ENCODE data around the gene SRCIN1. TPM values are rescaled to one million over a fixed set of nuclear protein-coding genes. Genes with fewer than 3 reads are reported as not detected.
A peak's percentile ranks its signal among the peaks of the same experiment; 100 is the strongest.

SRCIN1 gene
- polyA plus RNA-seq, 4 donors = 0.45 to 9.6 (median 0.99) TPM

- DNase-seq (no peak), FAIRE-seq (no peak)
- Histone ChIP-seq H3K4me1 (ENCODE audit: control insufficient read depth in 3 of 3, insufficient read depth in 2 of 3, low read depth in 1 of 3, low read length in 2 of 3) (peaks cover 2 to 27% (median 2%) of the 10 kb centered on the region in 3 donors), H3K36me3 (ENCODE audit: control insufficient read depth in 3 of 3, insufficient read depth in 2 of 3, low read depth in 1 of 3, low read length in 3 of 3) (peaks cover 0 to 3% (median 0%) of the 10 kb centered on the region in 3 donors), H3K27me3 (ENCODE audit: control insufficient read depth in 3 of 3, insufficient read depth in 3 of 3, low read length in 3 of 3) (peaks cover 7 to 83% (median 53%) of the 10 kb centered on the region in 3 donors), H3K9me3 (ENCODE audit: control insufficient read depth in 2 of 2, insufficient read depth in 1 of 2, low read depth in 1 of 2, low read length in 1 of 2) (no peaks in the 10 kb centered on the region), H3K4me3 (ENCODE audit: low read depth in 1 of 3, low read length in 3 of 3) (no peak overlapping the region), H3K27ac (ENCODE audit: low read depth in 1 of 3, low read length in 2 of 3) (no peak overlapping the region)
- WGBS, 3 donors = 8 to 24% (median 21%) methylated on average over 75 to 105 of the region's 105 CpGs
These were observed 44.1 kb downstream of the SRCIN1 start for GRCh38 chr17:38561416-38562214.

- peaks cover 0 to 3% (median 0%) of the 10 kb centered on the region in 3 donors for H3K36me3 ChIP-seq (ENCODE audit: control insufficient read depth in 3 of 3, insufficient read depth in 2 of 3, low read depth in 1 of 3, low read length in 3 of 3)
- FAIRE-seq (no peak), DNase-seq (peak in 1 of 2 donors; percentile 44)
- 21 to 39% (median 31%) methylated on average over 15 of the region's 15 CpGs for WGBS, 3 donors
- no peaks in the 10 kb centered on the region for H3K9me3 ChIP-seq (ENCODE audit: control insufficient read depth in 2 of 2, insufficient read depth in 1 of 2, low read depth in 1 of 2, low read length in 1 of 2)
- H3K4me3 ChIP-seq (ENCODE audit: low read depth in 1 of 3, low read length in 3 of 3) = no peak overlapping the region
- peaks cover 2 to 27% (median 2%) of the 10 kb centered on the region in 3 donors for H3K4me1 ChIP-seq (ENCODE audit: control insufficient read depth in 3 of 3, insufficient read depth in 2 of 3, low read depth in 1 of 3, low read length in 2 of 3)
- H3K27me3 ChIP-seq (ENCODE audit: control insufficient read depth in 3 of 3, insufficient read depth in 3 of 3, low read length in 3 of 3) = peaks cover 7 to 75% (median 46%) of the 10 kb centered on the region in 3 donors
- H3K27ac ChIP-seq (ENCODE audit: low read depth in 1 of 3, low read length in 2 of 3) = no peak overlapping the region
These were observed 45.0 kb downstream of the SRCIN1 start for GRCh38 chr17:38560503-38561318.

GRCh38 chr17:38559880-38560230, 45.9 kb downstream of the SRCIN1 start:
- DNase-seq = no peak
- no peak overlapping the region for H3K4me3 ChIP-seq (ENCODE audit: low read depth in 1 of 3, low read length in 3 of 3)
- H3K27me3 ChIP-seq (ENCODE audit: control insufficient read depth in 3 of 3, insufficient read depth in 3 of 3, low read length in 3 of 3) = peaks cover 7 to 69% (median 42%) of the 10 kb centered on the region in 3 donors
- 11 to 16% (median 14%) methylated on average over 6 of the region's 6 CpGs for WGBS, 3 donors
- no peaks in the 10 kb centered on the region for H3K9me3 ChIP-seq (ENCODE audit: control insufficient read depth in 2 of 2, insufficient read depth in 1 of 2, low read depth in 1 of 2, low read length in 1 of 2)
- peaks cover 2 to 27% (median 2%) of the 10 kb centered on the region in 3 donors for H3K4me1 ChIP-seq (ENCODE audit: control insufficient read depth in 3 of 3, insufficient read depth in 2 of 3, low read depth in 1 of 3, low read length in 2 of 3)
- no peak for FAIRE-seq
- H3K36me3 ChIP-seq (ENCODE audit: control insufficient read depth in 3 of 3, insufficient read depth in 2 of 3, low read depth in 1 of 3, low read length in 3 of 3) = peaks cover 0 to 3% (median 0%) of the 10 kb centered on the region in 3 donors
- H3K27ac ChIP-seq (ENCODE audit: low read depth in 1 of 3, low read length in 2 of 3) = no peak overlapping the region

DNA sequence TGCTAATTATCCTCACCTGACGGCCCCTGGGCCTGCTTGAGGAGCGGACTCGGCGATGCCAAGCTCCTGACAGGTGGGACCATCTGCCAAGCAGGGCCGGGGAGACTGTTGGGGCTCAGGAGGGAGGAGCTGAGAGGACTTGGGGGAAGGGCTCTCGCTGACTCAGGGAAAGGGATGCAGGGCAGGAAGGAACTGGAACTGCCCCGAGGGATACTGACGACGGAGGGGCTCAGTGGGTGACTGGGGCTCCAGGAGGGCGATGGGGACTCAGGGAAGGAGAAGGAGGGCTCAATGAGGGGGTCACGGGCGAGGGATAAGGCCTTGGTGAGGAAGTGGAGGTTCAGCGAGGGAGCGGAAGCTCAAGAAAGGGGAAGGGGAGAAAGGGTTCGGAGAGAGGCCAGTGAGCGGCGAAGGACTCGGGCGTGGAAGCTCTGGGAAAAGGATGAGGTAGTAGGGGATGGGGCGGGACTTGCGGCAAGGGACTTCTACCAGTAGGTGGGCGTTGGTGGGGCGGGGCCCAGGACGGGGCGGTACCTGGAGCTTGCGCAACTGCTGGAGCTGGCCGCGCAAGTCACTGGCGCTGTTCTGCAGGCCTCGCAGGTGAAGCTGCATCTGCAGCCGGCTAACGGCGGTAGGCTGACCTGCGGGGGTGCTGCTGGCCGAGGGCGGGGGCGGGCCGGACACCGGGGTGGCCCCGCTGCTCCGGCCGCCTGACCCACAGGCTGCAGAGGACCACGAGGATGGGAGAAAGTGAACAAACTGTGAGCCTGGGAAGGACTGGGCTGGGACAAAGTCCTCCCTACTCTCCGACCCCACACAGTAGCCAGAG, 46.5 kb downstream of the SRCIN1 start:
- Histone ChIP-seq H3K36me3 (ENCODE audit: control insufficient read depth in 3 of 3, insufficient read depth in 2 of 3, low read depth in 1 of 3, low read length in 3 of 3) (peaks cover 0 to 3% (median 0%) of the 10 kb centered on the region in 3 donors), H3K4me1 (ENCODE audit: control insufficient read depth in 3 of 3, insufficient read depth in 2 of 3, low read depth in 1 of 3, low read length in 2 of 3) (peaks cover 2 to 27% (median 2%) of the 10 kb centered on the region in 3 donors), H3K9me3 (ENCODE audit: control insufficient read depth in 2 of 2, insufficient read depth in 1 of 2, low read depth in 1 of 2, low read length in 1 of 2) (no peaks in the 10 kb centered on the region), H3K27ac (ENCODE audit: low read depth in 1 of 3, low read length in 2 of 3) (peak overlapping the region in 1 of 3 donors; percentile 27), H3K4me3 (ENCODE audit: low read depth in 1 of 3, low read length in 3 of 3) (peak overlapping the region in 2 of 3 donors; percentile 16 to 44), H3K27me3 (ENCODE audit: control insufficient read depth in 3 of 3, insufficient read depth in 3 of 3, low read length in 3 of 3) (peaks cover 7 to 63% (median 38%) of the 10 kb centered on the region in 3 donors)
- DNase-seq (peak; percentile 81 to 94), FAIRE-seq (no peak)
- WGBS, 3 donors = 2% methylated on average over 32 to 44 of the region's 44 CpGs

GRCh38 chr17:38558728-38559050, 47.1 kb downstream of the SRCIN1 start:
- Histone ChIP-seq H3K4me1 (ENCODE audit: control insufficient read depth in 3 of 3, insufficient read depth in 2 of 3, low read depth in 1 of 3, low read length in 2 of 3) (peaks cover 2 to 27% (median 2%) of the 10 kb centered on the region in 3 donors), H3K36me3 (ENCODE audit: control insufficient read depth in 3 of 3, insufficient read depth in 2 of 3, low read depth in 1 of 3, low read length in 3 of 3) (peaks cover 0 to 3% (median 0%) of the 10 kb centered on the region in 3 donors), H3K27me3 (ENCODE audit: control insufficient read depth in 3 of 3, insufficient read depth in 3 of 3, low read length in 3 of 3) (peaks cover 6 to 57% (median 32%) of the 10 kb centered on the region in 3 donors), H3K27ac (ENCODE audit: low read depth in 1 of 3, low read length in 2 of 3) (peak overlapping the region in 1 of 3 donors; percentile 27), H3K9me3 (ENCODE audit: control insufficient read depth in 2 of 2, insufficient read depth in 1 of 2, low read depth in 1 of 2, low read length in 1 of 2) (no peaks in the 10 kb centered on the region), H3K4me3 (ENCODE audit: low read depth in 1 of 3, low read length in 3 of 3) (peak overlapping the region; percentile 16 to 44 (median 27))
- WGBS, 3 donors = 1 to 4% (median 1%) methylated on average over 10 of the region's 10 CpGs
- FAIRE-seq (no peak), DNase-seq (peak; percentile 12 to 25)

DNA sequence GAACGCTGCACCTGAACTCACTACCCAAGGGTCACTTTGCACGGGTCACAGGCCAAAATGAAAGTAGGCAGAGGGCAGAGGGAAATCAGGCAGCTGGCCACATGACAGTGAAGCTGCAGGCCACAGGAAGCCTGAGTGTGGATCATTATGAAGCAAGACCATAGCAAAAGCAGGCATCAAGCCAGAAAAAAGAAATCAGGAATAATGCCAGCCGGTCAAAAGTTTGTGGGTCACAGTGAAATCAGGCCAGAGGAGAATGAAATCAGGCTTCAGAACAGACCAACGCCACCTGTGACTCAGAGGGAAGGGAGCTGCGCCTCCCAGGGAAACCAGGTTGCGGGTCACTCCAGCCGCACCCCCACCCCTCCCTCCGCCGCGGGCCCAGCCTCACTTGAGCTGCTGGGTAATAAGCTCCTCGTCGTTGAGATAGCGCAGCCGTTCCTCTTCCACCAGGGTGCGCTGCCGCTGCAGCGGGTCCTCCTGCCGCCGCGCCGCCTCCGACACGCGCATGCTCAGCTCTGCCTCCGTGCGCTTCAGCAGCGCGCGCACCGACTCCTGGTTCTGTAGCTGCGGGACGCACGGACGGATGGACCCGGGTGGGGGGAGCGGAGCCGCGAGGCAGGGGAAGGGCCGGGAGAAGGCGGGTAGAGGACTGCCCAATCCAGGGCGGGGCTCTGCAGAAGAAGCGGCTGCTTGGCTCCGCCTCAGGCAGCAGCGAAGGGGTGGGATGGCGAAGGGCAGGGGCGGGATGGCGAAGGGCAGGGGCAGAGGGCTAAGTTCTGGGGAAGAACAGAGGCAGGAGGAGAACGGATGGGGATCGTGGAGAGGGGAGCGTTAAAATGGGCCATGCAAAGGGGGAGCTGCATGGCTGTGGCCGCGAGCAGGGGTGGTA, 47.7 kb downstream of the SRCIN1 start:
- H3K4me1 ChIP-seq (ENCODE audit: control insufficient read depth in 3 of 3, insufficient read depth in 2 of 3, low read depth in 1 of 3, low read length in 2 of 3) = peaks cover 2 to 27% (median 2%) of the 10 kb centered on the region in 3 donors
- H3K27me3 ChIP-seq (ENCODE audit: control insufficient read depth in 3 of 3, insufficient read depth in 3 of 3, low read length in 3 of 3) = peaks cover 3 to 51% (median 26%) of the 10 kb centered on the region in 3 donors
- H3K36me3 ChIP-seq (ENCODE audit: control insufficient read depth in 3 of 3, insufficient read depth in 2 of 3, low read depth in 1 of 3, low read length in 3 of 3) = peaks cover 0 to 3% (median 0%) of the 10 kb centered on the region in 3 donors
- peak overlapping the region; percentile 27 to 44 (median 28) for H3K4me3 ChIP-seq (ENCODE audit: low read depth in 1 of 3, low read length in 3 of 3)
- WGBS, 3 donors = 2 to 3% (median 3%) methylated on average over 51 to 52 of the region's 52 CpGs
- no peaks in the 10 kb centered on the region for H3K9me3 ChIP-seq (ENCODE audit: control insufficient read depth in 2 of 2, insufficient read depth in 1 of 2, low read depth in 1 of 2, low read length in 1 of 2)
- FAIRE-seq (no peak), DNase-seq (peak; percentile 93 to 95)
- H3K27ac ChIP-seq (ENCODE audit: low read depth in 1 of 3, low read length in 2 of 3) = no peak overlapping the region

DNA sequence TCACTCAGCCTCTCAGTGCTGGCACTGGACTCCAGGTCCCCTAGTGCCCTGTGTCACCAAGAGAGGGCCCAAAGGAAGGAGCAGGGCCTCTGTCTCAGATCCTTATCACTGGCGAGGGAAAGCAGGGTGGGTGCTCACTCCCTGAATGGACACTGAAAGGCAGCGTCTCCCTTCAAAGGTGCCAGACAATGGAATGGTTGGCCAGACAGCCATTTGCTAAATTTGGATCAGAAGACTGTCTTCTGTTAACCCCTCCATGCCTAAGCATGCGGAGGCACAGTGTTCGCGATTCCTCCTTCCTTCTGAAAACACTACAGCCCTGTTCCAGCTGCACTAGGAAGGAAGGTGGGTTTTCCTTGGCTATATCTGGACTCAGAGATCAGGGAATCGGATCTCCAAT, 48.4 kb downstream of the SRCIN1 start:
- H3K27me3 ChIP-seq (ENCODE audit: control insufficient read depth in 3 of 3, insufficient read depth in 3 of 3, low read length in 3 of 3) = peaks cover 0 to 44% (median 21%) of the 10 kb centered on the region in 3 donors
- 68 to 81% (median 76%) methylated on average over 6 of the region's 6 CpGs for WGBS, 3 donors
- no peak overlapping the region for H3K27ac ChIP-seq (ENCODE audit: low read depth in 1 of 3, low read length in 2 of 3)
- H3K36me3 ChIP-seq (ENCODE audit: control insufficient read depth in 3 of 3, insufficient read depth in 2 of 3, low read depth in 1 of 3, low read length in 3 of 3) = peaks cover 0 to 3% (median 0%) of the 10 kb centered on the region in 3 donors
- no peak overlapping the region for H3K4me3 ChIP-seq (ENCODE audit: low read depth in 1 of 3, low read length in 3 of 3)
- peaks cover 2 to 27% (median 2%) of the 10 kb centered on the region in 3 donors for H3K4me1 ChIP-seq (ENCODE audit: control insufficient read depth in 3 of 3, insufficient read depth in 2 of 3, low read depth in 1 of 3, low read length in 2 of 3)
- no peak for DNase-seq
- H3K9me3 ChIP-seq (ENCODE audit: control insufficient read depth in 2 of 2, insufficient read depth in 1 of 2, low read depth in 1 of 2, low read length in 1 of 2) = no peaks in the 10 kb centered on the region
- no peak for FAIRE-seq
